Smooth muscle cell (in vitro differentiated cells): Measurements from ENCODE around the gene ATP2B2. TPM values are rescaled to one million over a fixed set of nuclear protein-coding genes. Genes with fewer than 3 reads are reported as not detected.
A peak's percentile ranks its signal among the peaks of the same experiment; 100 is the strongest.

Experiments
- DNase-seq: peaks from one replicate; lab custom pipeline; 2025; ENCODE audit not compliant: unreplicated experiment; lab: John Stamatoyannopoulos, UW
- H2AFZ ChIP-seq: fragments of 200-600 bp; sonication (generic); 2 replicates; pipeline ENCODE4 v1.6.0; 2016; ENCODE audit warnings: antibody characterized with exemption, low read depth, mild to moderate bottlenecking
- H3F3A ChIP-seq: fragments of 200-600 bp; sonication (generic); 2 replicates; pipeline ENCODE4 v1.6.0; 2017; ENCODE audit warnings: antibody characterized with exemption, low read depth
- H3K27ac ChIP-seq: fragments of 200-600 bp; sonication (generic); 2 replicates; pipeline ENCODE4 v1.5.1; 2016; ENCODE audit warnings: low read depth, mild to moderate bottlenecking
- H3K27me3 ChIP-seq: fragments of 200-600 bp; sonication (generic); 2 replicates; pipeline ENCODE4 v1.6.1; 2016; ENCODE audit warnings: low read depth, mild to moderate bottlenecking
- H3K36me3 ChIP-seq: fragments of 200-600 bp; sonication (generic); 2 replicates; pipeline ENCODE4 v1.5.1; 2016; ENCODE audit warnings: low read depth
- H3K4me1 ChIP-seq: fragments of 200-600 bp; sonication (generic); 2 replicates; pipeline ENCODE4 v1.5.1; 2016; ENCODE audit warnings: low read depth
- H3K4me2 ChIP-seq: fragments of 200-600 bp; sonication (generic); 2 replicates; pipeline ENCODE4 v1.6.0; 2016; ENCODE audit warnings: mild to moderate bottlenecking
- H3K4me3 ChIP-seq: fragments of 200-600 bp; sonication (generic); 2 replicates; pipeline ENCODE4 v1.5.1; 2016; ENCODE audit warnings: mild to moderate bottlenecking
- H3K79me2 ChIP-seq: fragments of 200-600 bp; sonication (generic); 2 replicates; pipeline ENCODE4 v1.6.0; 2016; ENCODE audit warnings: low read depth, mild to moderate bottlenecking
- H3K9ac ChIP-seq: fragments of 200-600 bp; sonication (generic); 2 replicates; pipeline ENCODE4 v1.6.0; 2016; ENCODE audit warnings: low read depth
- H3K9me3 ChIP-seq: fragments of 200-600 bp; sonication (generic); replicated peaks from 2 replicates; pipeline ENCODE4 v1.5.1; 2016; ENCODE audit warnings: low read depth
- H4K20me1 ChIP-seq: fragments of 200-600 bp; sonication (generic); 2 replicates; pipeline ENCODE4 v1.6.0; 2016; ENCODE audit warnings: low read depth
- WGBS: methylation state at CpG from one replicate; pipeline ENCODE4 v1.1.7; 2016; ENCODE audit warnings: low lambda C conversion rate; 5-methylcytosine and 5-hydroxymethylcytosine counted together
- polyA plus RNA-seq: library from polyadenylated mRNA; unstranded; fragments of >200 nt; fragmentation: Nextera tagmentation; extraction: Ambion mirVana; gene quantifications from 2 replicates; pipeline ENCODE4 v1.2.1, GENCODE V29; 2016
- total RNA-seq: library from RNA; depleted of rRNA; stranded (reverse); fragments of >200 nt; gene quantifications from 2 replicates; pipeline ENCODE4 v1.2.3, GENCODE V29; 2014
- TF ChIP-seq, protein P1 (sequence below): fragments of 200-600 bp; sonication (generic); IDR thresholded peaks from 2 replicates; pipeline ENCODE4 v1.5.1; 2017; ENCODE audit warnings: borderline replicate concordance, mild to moderate bottlenecking, antibody characterized with exemption; ENCODE audit not compliant: insufficient read depth, poor library complexity, severe bottlenecking

The ATP2B2 gene
- total and polyA plus RNA-seq, 2 experiments from 2014 or later = not detected

DNA sequence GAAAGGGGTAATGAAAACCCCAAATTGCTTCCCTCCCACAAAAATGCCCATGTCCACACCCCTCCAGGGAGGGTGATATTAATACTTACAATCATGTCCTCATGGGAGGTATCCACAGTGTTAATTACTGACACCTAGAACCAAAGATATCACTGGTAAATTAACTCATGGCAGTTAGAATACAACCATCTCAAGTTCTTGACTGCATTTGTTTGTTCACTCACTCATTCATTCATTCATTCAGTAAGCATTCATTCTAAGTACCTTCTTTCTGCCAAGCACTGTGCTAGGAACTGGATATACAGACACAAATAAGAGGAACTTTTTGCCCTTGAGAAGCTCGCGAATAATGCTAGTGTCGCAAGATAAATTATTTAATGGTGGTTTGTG is 187.4 kb downstream of the ATP2B2 start:
- H3K4me1 ChIP-seq = peaks cover 4% of the 10 kb centered on the region
- no peaks in the 10 kb centered on the region for H3K27me3 ChIP-seq
- H3K4me3 ChIP-seq = no peak overlapping the region
- H3K27ac ChIP-seq = peak overlapping the region; percentile 5
- H3K4me2 ChIP-seq = no peak overlapping the region
- peaks cover 14% of the 10 kb centered on the region for H3K36me3 ChIP-seq
- peaks cover 63% of the 10 kb centered on the region for H4K20me1 ChIP-seq
- H3K79me2 ChIP-seq = peaks cover 66% of the 10 kb centered on the region
- TF ChIP-seq, protein P1, sequence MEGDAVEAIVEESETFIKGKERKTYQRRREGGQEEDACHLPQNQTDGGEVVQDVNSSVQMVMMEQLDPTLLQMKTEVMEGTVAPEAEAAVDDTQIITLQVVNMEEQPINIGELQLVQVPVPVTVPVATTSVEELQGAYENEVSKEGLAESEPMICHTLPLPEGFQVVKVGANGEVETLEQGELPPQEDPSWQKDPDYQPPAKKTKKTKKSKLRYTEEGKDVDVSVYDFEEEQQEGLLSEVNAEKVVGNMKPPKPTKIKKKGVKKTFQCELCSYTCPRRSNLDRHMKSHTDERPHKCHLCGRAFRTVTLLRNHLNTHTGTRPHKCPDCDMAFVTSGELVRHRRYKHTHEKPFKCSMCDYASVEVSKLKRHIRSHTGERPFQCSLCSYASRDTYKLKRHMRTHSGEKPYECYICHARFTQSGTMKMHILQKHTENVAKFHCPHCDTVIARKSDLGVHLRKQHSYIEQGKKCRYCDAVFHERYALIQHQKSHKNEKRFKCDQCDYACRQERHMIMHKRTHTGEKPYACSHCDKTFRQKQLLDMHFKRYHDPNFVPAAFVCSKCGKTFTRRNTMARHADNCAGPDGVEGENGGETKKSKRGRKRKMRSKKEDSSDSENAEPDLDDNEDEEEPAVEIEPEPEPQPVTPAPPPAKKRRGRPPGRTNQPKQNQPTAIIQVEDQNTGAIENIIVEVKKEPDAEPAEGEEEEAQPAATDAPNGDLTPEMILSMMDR = no peak
- WGBS = 98% methylated on average over 3 of the region's 3 CpGs
- H3F3A ChIP-seq = peaks cover 6% of the 10 kb centered on the region
- H3K9ac ChIP-seq = no peak overlapping the region
- H2AFZ ChIP-seq = no peak overlapping the region
- no peak for DNase-seq
- no peaks in the 10 kb centered on the region for H3K9me3 ChIP-seq

DNA sequence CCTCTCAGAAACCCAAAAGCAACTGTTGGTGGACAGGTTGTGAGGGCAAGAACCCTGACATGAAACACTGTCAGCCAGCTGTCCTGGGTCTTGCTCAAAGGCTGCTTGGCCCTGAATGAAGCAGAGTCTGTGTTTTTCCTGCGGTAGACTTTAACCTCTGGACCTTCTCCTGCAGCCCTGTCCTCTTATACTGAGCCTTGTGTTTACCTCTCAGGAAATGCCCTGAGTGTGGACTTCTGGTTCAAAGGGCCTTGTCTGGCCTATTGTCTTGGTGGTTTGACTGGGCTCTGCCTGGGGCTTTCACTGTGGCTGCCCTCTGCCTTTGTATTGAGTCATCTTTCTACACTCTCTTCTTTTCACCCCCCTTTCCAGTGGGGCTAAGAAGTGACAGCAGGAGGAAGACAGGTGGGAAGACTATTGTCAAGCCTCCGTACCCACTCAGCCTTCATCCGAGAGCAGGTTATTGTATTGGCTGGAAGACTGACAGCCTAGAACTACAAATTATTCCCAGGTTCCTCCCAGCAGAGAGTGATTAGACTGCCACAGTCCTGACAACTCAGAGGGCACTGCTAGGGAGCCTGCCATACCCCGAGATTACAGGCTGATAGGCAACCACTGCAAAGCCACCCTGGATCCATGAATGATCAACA is 187.9 kb downstream of the ATP2B2 start:
- H3K9ac ChIP-seq = no peak overlapping the region
- H3K4me1 ChIP-seq = peaks cover 4% of the 10 kb centered on the region
- peaks cover 14% of the 10 kb centered on the region for H3K36me3 ChIP-seq
- H3K9me3 ChIP-seq = no peaks in the 10 kb centered on the region
- H3K4me3 ChIP-seq = no peak overlapping the region
- no peak overlapping the region for H2AFZ ChIP-seq
- WGBS = 100% methylated on average over 4 of the region's 4 CpGs
- peaks cover 66% of the 10 kb centered on the region for H3K79me2 ChIP-seq
- no peaks in the 10 kb centered on the region for H3K27me3 ChIP-seq
- TF ChIP-seq, protein P1 = no peak
- peaks cover 6% of the 10 kb centered on the region for H3F3A ChIP-seq
- H3K27ac ChIP-seq = peak overlapping the region; percentile 5
- H4K20me1 ChIP-seq = peaks cover 68% of the 10 kb centered on the region
- DNase-seq = no peak
- no peak overlapping the region for H3K4me2 ChIP-seq

DNA sequence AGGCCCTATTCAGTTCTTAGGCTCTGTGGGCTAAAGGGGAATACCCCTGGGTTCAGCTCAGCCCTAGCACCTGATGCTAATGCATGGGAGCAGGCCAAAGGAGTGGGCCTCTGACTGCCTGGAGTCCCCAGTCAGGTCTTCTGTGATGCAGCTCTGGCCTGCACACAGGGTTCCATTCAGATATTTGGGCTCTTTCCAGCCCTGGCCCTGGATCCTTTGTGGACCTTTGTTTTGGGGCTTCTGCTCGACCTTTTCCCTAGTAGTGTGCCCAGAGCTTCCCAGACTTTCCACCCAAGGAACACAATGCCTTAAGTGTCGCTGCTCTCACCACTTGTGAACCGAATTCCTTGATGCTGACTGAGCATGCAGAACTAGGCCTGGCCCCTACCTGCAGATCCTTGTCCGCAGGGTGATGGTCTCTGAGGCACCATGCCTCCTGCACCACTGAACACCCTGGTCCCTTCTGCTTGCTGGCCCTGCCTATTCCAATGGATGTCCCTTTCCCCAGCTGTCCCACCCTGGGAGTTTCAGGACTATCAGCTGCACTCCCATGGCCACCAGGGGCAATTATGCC is 189.5 kb downstream of the ATP2B2 start:
- TF ChIP-seq, protein P1 = no peak
- Histone ChIP-seq H3K36me3 (peaks cover 16% of the 10 kb centered on the region), H3K4me1 (peaks cover 4% of the 10 kb centered on the region), H3K4me3 (no peak overlapping the region), H4K20me1 (peaks cover 84% of the 10 kb centered on the region), H3K4me2 (no peak overlapping the region), H3K9me3 (no peaks in the 10 kb centered on the region), H3K27ac (no peak overlapping the region), H3K27me3 (no peaks in the 10 kb centered on the region), H3F3A (peaks cover 6% of the 10 kb centered on the region), H2AFZ (no peak overlapping the region), H3K79me2 (peaks cover 65% of the 10 kb centered on the region), H3K9ac (no peak overlapping the region)
- 94% methylated on average over 4 of the region's 4 CpGs for WGBS
- DNase-seq = no peak

DNA sequence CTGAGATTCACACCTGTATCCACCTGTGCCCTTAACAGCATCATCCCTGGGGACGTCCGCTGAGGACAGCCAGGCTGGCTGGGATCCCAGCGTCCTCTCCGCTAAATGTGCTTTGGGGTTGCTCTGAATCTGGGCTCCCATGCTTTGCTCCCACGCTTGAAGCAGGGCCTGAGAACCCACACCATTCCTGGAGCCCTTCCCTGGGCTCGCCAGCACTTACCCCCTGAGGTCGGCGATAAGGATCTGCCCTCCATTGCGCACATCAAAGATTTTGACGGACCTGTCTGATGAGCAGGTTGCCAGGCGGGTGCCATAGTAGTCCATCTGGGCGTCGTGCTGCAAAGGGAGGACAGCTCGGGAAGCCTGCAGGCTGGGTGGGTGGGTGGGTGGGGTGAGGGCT is 190.3 kb downstream of the ATP2B2 start:
- 95% methylated on average over 14 of the region's 14 CpGs for WGBS
- H3K27me3 ChIP-seq = no peaks in the 10 kb centered on the region
- H3K4me2 ChIP-seq = no peak overlapping the region
- no peak overlapping the region for H3K9ac ChIP-seq
- H3K36me3 ChIP-seq = peaks cover 17% of the 10 kb centered on the region
- H3K79me2 ChIP-seq = peaks cover 60% of the 10 kb centered on the region
- TF ChIP-seq, protein P1 = no peak
- peaks cover 4% of the 10 kb centered on the region for H3K4me1 ChIP-seq
- H4K20me1 ChIP-seq = peaks cover 92% of the 10 kb centered on the region
- no peak for DNase-seq
- no peak overlapping the region for H2AFZ ChIP-seq
- H3F3A ChIP-seq = peaks cover 6% of the 10 kb centered on the region
- no peak overlapping the region for H3K4me3 ChIP-seq
- no peak overlapping the region for H3K27ac ChIP-seq
- no peaks in the 10 kb centered on the region for H3K9me3 ChIP-seq
